SK-N-MC (cell line): ENCODE results near the gene ZNFX1.

ENCODE experiments used
- EZH2 ChIP-seq: fragments of 200-600 bp; sonication (generic); IDR thresholded peaks from one replicate; pipeline ENCODE4 v1.6.1; 2017; ENCODE audit warnings: antibody characterized with exemption
- FOXP2 ChIP-seq: optimal IDR thresholded peaks from 2 replicates; pipeline ENCODE3; 2011; ENCODE audit warnings: mild to moderate bottlenecking, moderate library complexity; ENCODE audit not compliant: insufficient read depth; ENCODE audit errors: extremely low read length, control extremely low read depth
- POLR2AphosphoS5 ChIP-seq: IDR thresholded peaks from 2 replicates; pipeline ENCODE4 v1.6.1; 2012; ENCODE audit warnings: mild to moderate bottlenecking, low read depth, low read length, borderline replicate concordance

GRCh38 chr20:49316704-49317103 lies 38.8 kb upstream of the ZNFX1 start:
- TF ChIP-seq EZH2 = no peak
- TF ChIP-seq POLR2AphosphoS5 = no peak
- TF ChIP-seq FOXP2 = no peak
